G401.6 (cell line): ENCODE measurements around the gene ALG2.
"Not testable (repeated sequence)": the region's sequence is repeated elsewhere in the genome, so short reads cannot be mapped to it uniquely, and the experiment has no call there.

ENCODE experiments used
- FAIRE-seq: peaks from 2 replicates; lab custom pipeline; 2012; peaks lifted over from hg19 to GRCh38; lab: Jason Lieb, UNC

The ALG2 gene

GRCh38 chr9:99237849-99238248 lies 16.1 kb upstream of the ALG2 start:
- FAIRE-seq, result not testable (repeated sequence)

GRCh38 chr9:99237356-99237755 lies 15.6 kb upstream of the ALG2 start:
- FAIRE-seq, result no peak

GRCh38 chr9:99235926-99236634 lies 14.3 kb upstream of the ALG2 start:
- FAIRE-seq, result no peak

- no peak for FAIRE-seq
These were observed 13.3 kb upstream of the ALG2 start for GRCh38 chr9:99235069-99235468.

- FAIRE-seq, result no peak
These were observed 12.9 kb upstream of the ALG2 start for GRCh38 chr9:99234618-99235017.

- FAIRE-seq, result no peak
These were observed 10.0 kb upstream of the ALG2 start for GRCh38 chr9:99231711-99232110.

- no peak for FAIRE-seq
These were observed 8.5 kb upstream of the ALG2 start for GRCh38 chr9:99230206-99230605.

GRCh38 chr9:99226054-99226453 lies 4.3 kb upstream of the ALG2 start:
- FAIRE-seq, result no peak

- FAIRE-seq, result no peak
These were observed 2.7 kb upstream of the ALG2 start for GRCh38 chr9:99224445-99224844.

- FAIRE-seq, result no peak
These were observed 901 bp upstream of the ALG2 start for GRCh38 chr9:99222416-99223270.

GRCh38 chr9:99221266-99221620 lies 499 bp downstream of the ALG2 start:
- no peak for FAIRE-seq

GRCh38 chr9:99220011-99220410 lies 1.7 kb downstream of the ALG2 start:
- FAIRE-seq, result no peak

GRCh38 chr9:99216073-99216472 lies 5.7 kb downstream of the ALG2 start:
- FAIRE-seq, result no peak

- no peak for FAIRE-seq
These were observed 8.5 kb downstream of the ALG2 start for GRCh38 chr9:99213197-99213596.

GRCh38 chr9:99211746-99212145 lies 10.0 kb downstream of the ALG2 start:
- no peak for FAIRE-seq

GRCh38 chr9:99210572-99210971 lies 11.2 kb downstream of the ALG2 start:
- no peak for FAIRE-seq

GRCh38 chr9:99201603-99202002 lies 20.1 kb downstream of the ALG2 start:
- FAIRE-seq, result no peak

GRCh38 chr9:99199938-99200539 lies 21.7 kb downstream of the ALG2 start:
- FAIRE-seq, result no peak

GRCh38 chr9:99197987-99198386 lies 23.8 kb downstream of the ALG2 start:
- no peak for FAIRE-seq

GRCh38 chr9:99197124-99197630 lies 24.6 kb downstream of the ALG2 start:
- no peak for FAIRE-seq

- FAIRE-seq, result not testable (repeated sequence)
These were observed 25.3 kb downstream of the ALG2 start for GRCh38 chr9:99196484-99196883.

- no peak for FAIRE-seq
These were observed 28.3 kb downstream of the ALG2 start for GRCh38 chr9:99193466-99193821.

- no peak for FAIRE-seq
These were observed 28.8 kb downstream of the ALG2 start for GRCh38 chr9:99192786-99193465.
